ENCODE results near the gene WBP2.
A peak's percentile ranks its signal among the peaks of the same experiment; 100 is the strongest.

Gene WBP2

DNA sequence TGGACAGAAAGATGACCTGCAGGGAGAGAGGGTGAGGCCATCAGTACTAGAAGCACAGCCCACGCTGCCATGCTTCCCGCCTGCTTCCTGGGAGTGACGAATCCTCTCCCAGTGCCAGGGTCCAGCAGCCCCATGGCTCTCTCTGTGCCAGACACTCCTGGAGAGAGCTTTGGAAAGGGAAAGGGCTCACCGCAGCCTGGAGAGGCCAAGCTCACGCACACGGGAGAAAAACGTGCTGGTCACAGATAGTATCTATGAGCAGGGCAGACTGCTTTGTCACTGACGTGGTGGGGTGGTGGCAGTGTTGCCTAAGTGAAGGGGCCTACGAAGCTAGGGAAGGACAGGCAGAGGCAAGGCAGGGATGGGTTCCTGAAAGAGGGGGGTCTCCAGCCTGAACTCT lies 5.4 kb downstream of the WBP2 start:
- peak overlapping the region in 7 of 21 experiments; percentile 0 to 69 (median 48) for H3K27ac ChIP-seq
- H3K4me3 ChIP-seq = no peak overlapping the region

DNA sequence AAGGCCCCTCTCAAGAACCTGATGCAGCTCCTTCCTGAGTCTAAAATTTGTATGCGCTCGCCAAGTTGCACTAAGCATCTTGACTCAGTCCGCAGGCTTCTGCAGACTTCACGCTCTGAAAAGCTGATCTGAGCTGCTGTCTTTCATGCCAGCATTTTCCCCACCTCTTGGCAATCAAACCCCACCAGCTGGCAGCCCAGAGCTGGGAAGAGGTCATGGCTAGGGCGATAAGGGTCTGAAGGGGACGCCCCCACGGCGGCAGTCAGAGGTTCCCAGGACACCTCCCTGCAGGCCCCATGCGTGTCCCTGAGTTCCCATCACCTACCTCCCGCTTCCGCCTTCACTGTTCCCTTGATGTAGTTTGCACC lies 5.9 kb downstream of the WBP2 start:
- Histone ChIP-seq H3K27ac (peak overlapping the region in 17 of 21 experiments; percentile 0 to 69 (median 46)), H3K4me3 (no peak overlapping the region)

DNA sequence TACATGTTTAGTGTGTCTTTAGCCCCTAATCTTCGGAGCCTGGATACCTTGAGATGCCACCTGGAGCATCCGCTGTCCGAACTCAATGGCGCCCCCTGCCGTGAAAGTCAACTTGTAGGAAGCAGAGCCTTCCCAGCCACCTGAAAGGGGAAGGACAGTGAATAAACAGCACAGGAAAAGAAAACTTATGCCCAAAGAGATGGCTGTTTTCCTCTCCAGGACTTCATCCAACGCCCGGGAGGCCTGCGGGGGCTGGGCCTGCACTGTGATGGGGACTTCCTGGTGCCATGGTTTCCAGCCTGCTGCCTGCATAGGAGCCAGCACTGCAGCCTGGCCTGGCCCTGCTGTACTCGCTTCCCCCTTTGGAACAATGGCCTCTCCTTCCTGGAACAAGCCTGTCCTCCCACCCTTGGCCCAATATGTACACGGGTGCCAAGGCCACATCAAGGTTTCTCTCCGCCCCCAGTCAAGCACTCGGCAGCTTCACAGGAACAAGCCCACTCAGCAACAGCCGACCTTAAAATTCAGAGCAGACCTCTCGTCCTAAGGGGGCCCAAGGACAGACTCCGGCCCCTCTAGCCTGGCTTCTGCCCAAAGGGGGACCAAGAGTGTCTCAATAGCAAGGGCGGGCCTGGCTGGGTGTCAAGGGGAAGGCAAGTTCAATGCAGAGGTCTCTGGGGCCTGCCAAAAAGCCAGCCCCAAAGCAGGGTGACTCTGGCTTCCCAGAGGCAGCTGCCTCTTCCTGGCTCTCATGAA lies 6.4 kb downstream of the WBP2 start:
- no peak overlapping the region for H3K4me3 ChIP-seq
- peak overlapping the region in 18 of 21 experiments; percentile 0 to 69 (median 45) for H3K27ac ChIP-seq

DNA sequence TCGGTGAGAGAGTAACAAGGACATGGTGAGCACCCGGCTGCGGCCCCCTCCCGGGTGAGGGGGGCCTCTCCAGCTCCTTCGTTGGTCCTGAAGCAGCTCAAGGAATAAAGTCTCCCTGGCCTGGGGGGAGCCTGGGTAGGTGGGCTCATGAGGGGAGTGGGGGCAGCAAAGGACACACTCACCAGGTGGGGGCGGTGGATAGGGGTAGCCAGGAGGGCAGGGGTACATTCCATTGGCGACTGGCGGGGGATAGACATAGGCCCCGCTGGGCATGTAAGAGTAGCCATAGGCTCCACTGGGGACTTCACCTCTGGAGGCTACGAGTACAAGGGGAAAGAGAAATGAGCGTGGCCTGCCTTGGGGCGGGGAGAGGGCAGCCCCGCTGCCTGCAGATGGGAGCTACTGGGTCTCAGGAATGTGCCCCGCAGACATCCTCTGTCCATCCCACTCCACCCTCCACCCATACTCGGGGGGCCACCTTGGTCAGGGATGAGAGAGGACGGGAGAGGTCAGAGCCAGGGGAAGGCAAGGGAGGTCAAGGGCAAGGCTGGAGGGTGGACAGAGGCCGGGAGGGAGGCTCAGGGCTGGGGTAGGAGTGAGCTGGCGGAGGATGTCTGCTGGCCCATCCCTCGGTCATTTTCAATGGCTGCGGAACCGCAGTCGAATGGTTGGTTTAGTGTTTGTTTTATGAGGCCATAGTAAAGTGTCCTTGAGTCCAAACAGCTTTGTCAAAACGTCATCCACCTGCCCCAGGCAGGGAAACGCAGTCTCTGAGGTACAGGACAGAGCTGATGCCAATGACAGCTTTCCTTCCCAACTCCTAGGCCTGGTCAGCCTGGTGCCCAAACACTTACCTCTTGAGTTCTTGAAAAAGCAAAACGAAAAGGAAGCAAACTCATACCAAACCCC lies 7.3 kb downstream of the WBP2 start:
- Histone ChIP-seq H3K27ac (peak overlapping the region in 14 of 21 experiments; percentile 3 to 71 (median 40)), H3K4me3 (no peak overlapping the region)

DNA sequence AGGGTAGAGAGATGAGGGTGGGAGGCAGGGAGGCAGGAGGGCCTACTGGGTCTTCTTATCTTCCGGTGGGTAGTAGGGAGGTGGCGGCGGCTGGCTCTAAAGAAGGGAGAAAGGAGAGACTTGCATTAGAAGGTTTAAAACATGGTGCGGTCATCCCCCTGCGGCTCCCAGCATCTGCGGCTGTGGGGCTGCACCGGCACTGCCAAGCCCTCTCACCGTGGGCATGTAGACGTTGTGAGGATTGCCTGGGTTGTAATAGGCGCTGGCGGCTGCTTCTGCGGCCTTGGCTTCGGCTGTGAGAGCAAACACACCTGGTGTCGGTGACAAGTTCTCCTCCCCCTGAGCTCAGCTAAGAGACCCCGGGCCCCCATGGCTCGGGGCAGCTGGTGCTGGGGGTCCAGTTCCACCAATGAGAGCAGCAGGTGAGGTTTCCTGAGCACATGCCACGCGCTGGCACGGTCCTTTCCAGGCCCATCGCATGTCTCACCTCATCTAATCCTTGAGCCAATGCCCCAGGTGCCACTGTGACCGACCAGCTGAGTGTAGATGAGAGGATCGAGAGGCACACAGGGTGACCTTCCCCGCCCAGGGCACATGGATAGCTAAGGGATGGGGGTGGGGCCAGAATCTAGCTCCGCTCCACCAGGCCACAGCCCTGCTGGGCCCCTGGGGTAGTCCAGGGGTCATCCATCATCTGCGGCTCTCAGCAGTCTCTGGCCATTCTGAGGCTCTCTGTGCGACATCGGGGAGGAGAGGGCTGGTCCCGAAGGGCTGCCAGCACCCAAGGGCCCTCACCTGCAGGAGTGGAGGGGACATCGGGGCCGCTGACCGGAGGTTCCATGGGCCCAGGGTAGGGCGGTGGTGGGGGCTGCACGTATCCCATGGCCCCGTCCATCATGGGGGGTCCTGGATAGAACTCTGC lies 8.2 kb downstream of the WBP2 start:
- Histone ChIP-seq H3K4me3 (no peak overlapping the region), H3K27ac (peak overlapping the region in 16 of 21 experiments; percentile 5 to 97 (median 88))

DNA sequence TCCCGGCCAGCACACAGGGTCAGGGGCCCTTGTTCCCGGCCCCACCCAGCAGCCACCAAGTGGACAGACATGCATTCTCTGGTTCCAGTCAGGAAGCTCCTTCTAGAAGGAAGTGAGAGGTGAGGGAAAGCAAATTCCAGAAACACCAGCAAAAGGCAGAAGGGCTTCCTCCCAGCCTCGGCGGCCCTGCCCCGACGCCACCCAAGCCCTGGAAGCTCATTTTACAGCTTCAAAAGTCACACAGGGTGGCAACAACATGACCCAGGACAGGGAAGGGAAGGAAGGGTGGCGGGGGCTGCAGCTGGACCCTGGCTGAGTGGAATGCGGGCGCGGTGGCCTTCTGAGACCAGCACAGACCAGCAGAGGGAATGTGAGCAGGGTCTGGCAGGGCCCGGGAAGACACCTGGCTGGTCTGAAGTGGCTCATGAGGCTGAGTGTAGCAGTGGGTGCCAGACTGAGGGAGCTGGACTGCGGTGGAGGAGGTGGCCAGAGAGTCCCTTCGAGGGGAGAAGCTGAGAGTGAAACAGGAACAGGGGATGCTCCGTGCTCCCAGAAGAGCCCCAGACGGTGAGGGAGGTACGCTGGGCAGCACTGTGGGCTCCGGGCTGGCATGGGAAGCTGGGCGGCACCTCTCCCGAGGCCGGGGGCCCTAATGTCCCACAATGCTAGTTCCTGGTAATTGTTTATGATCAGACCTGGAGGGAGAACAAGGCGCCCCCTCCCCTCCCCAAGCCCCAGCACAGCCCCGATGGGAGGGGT lies 9.0 kb downstream of the WBP2 start:
- Histone ChIP-seq H3K4me3 (no peak overlapping the region), H3K27ac (peak overlapping the region in 19 of 21 experiments; percentile 71 to 97 (median 90))

DNA sequence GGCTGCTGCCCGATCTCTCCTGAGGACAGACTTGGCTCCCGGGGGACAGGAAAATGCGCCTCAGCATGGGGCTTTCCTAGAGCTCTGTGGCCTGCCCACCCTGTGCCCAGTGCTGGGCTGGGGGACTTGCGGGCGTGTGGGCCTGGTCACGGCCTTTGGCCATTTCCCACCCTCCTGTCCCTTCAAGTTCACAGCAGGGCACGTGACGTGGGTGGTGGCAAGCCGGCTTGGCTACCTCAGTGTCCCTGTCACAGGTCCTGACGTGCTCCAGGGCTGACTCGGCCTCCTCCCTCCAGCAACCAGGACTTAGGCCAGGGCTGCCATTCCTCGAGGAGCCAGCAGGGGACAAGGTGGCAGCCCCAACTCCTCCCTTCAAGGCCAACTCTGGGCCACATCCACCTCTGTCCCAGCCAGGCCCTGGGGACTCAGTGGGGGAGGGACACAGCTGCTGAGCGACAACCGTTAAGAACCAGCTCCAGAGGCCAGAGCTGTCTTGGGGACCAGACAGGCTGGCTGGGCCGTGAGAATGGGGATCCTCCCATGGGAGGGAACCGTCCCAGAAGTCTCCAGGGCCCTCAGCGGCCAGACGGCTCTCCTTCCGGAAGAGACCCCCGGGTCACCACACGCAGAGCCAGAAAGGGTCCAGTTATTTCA lies 9.9 kb downstream of the WBP2 start:
- Histone ChIP-seq H3K4me3 (peak overlapping the region in 1 of 7 experiments; percentile 42), H3K27ac (peak overlapping the region in 20 of 21 experiments; percentile 71 to 97 (median 90))

DNA sequence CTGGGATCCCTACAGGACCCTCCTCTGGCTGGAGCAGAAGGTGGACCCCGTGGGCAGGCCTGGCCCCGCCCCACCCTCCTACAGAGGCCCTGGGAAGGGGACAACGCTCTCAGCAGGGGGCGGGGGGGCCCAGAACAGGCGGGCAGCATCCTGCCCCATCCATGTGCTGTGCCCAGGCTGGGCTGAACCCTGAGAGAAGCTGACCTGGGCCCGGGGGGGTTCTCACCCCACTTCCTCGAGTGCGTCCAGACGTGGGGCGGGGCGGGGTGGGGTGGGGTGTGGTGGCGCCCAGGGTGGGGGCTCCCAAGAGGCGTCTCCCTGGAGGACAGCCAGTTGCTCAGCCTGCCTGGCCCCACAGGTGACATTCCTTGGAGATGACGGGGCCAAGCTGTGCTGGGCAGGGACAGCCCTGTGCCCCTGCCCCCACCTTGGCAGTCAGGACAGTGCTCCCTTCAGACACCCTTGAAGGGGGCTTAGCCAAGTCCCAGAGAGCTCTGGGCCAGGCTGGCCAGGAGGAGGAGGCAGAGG lies 10.5 kb downstream of the WBP2 start:
- H3K4me3 ChIP-seq = peak overlapping the region; percentile 22 to 46 (median 36)
- H3K27ac ChIP-seq = peak overlapping the region; percentile 16 to 97 (median 89)

DNA sequence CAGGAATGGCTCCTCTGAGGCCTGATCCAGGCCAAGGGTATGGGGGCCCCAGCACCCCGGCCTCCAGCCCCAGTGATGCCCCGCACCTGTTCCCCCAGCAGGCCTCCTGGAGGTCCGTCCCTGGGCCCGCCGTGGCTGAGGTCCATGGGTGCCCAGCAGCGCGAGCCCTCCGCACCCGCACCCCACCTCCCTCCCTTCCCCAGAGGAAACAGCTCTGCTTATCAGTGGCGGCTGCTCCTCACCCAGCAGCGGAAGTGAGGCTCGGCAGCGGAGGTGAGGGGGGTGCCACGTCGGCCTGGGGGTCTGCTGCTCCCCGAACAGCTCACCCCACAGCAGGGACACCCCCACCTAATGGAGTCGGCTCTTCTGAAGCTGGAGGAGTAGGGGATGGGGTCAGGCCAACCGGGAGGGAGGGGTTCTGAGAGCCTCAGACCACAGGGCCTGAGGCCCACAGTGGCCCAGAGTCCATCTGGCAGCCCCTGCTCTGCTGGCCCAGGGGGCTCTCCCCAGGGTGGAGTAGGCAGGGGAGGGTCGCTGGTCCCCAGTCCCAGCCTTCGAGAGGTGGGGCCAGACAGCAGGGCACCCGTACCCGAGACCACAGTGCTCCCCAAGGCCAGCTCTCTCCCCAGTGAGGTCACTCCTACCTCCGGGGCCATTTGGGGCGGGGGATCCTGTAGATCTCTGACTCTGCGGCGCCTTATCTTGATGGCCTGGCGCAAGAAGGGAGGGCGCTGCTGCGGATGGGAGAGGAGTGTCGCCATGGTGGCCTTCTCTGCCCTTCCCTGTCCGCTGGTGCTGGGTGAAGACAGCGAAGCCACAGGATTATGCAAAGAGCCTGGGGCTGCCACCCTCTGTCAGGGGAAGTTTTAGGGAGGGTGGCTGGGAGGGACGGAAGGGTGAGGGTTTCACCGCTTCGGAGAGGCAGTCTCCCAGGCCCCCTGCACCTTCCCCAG lies 11.3 kb downstream of the WBP2 start, which contains the start of gene UNC13D:
UNC13D (minus strand) TSS at position 828 of the 953 bp plus-strand sequence; CDS start at position 761, 67 bp downstream.
- peak within 1 kb of the TSS; percentile 22 to 46 (median 36) for H3K4me3 ChIP-seq
- H3K27ac ChIP-seq = peak within 1 kb of the TSS; percentile 16 to 97 (median 89)

DNA sequence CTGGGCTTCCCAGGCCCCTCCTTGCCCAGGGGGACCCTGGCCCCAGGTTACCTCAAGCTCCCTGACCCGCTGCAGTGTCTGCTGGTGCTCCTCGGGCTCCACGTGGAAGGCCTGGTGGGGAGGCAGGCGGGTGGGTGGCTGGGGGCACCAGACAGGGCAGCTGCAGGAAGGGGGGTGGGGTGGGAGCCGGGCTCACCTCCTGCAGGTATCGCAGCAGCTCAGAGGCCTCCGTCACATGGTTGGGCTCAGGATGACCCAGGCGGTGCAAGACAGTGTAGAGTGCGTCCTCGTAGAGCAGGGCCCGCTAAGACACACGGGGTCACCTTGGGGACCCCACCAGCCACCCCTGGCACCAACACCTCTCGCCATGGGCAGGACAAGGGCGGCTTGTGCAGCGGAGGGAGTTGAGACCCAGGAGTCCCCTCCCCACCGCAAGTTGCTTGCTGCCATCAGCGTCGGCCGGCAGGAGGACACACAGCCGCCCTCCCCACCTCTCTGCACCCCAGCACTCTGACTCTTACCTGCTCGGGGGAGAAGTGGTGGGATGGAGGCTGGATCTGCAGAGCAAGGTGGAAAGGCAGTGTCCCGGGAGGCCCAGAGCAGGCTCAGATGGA lies 12.1 kb downstream of the WBP2 start:
- H3K4me3 ChIP-seq = peak overlapping the region; percentile 22 to 46 (median 36)

DNA sequence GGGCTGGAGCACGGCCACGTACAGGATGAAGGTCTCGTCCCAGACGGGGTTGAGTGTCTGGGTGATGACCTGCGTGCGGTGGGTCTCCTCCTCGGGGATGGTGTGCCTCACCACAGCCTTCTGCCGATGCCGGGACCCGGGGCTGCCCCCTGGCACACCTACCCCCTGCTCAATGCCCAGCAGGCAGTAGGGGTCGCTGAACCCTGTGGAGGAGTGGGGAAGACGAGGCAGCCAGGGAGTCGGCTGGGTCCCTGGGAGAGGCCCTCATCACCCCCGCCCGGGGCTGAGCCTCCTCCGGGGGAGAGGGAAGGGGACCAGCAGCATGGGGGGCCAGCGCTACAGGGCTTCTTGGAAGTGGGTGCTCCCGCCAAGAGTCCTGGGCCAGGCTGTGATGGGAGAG lies 12.7 kb downstream of the WBP2 start:
- Histone ChIP-seq H3K27ac (peak overlapping the region in 14 of 21 experiments; percentile 71 to 96 (median 90)), H3K4me3 (peak overlapping the region in 3 of 7 experiments; percentile 32 to 44 (median 42))

More for the DNA sequence above, 12.1 kb downstream of the WBP2 start:
- H3K27ac ChIP-seq = peak overlapping the region in 20 of 21 experiments; percentile 71 to 97 (median 90)

DNA sequence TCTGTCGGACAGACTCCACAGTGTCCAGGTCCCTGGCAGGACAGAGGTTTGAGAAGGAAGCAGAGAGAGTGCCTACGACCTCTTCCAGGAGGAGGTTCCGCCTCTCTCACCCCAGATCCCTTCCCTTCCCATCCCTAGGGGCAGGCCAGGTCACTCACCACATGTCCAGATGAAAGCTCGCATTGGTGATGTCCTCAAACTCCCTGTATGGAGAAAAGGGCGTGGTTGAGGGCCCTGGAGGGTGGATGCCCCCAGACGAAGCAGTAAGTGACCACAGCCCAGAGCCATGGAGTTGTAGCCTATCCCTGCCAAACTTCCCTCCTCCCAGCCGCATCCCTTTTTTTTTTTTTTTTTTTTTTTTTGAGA lies 14.4 kb downstream of the WBP2 start:
- H3K4me3 ChIP-seq = no peak overlapping the region
- no peak overlapping the region for H3K27ac ChIP-seq

DNA sequence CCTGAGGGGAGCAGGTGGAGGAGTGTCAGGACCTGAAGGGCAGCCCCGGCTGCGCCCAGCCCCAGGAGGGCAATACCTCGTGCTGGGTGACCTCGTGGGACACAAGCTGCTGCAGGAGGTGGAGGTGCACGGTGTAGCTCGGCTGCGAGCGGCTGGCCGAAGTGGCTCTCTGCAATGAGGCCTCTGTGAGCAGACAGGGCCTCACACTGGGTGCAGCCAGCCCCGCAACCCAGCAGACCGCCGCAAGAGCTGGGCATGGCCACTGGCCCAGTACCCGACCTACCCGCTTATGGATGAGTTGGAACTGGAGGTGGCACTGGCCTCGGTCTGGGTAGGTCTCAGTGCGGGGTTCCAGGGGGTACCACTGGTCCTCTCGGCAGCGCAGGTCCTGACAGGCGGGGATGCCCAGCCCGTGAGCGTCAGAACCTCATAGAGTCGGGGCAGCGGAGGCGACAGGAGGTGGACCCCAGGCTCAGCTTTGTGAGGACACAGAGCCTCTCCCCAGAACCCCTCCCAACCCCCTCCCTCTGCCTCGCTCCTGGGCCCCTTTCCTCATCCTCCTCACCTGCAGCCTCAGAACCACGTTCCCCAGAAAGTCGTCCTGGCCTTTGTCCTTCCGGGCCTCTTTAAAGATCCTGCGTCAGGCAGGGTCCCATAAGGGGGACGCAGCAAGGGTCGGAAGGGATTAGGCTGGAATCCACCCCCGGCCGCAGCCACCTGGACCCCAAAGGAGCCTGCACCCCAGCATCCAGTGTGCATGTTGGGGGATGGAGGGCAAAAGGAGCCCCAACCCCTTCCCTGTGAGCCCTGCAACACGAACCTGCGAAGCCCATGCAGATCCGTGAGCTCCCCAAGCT lies 15.0 kb downstream of the WBP2 start:
- no peak overlapping the region for H3K4me3 ChIP-seq
- H3K27ac ChIP-seq = no peak overlapping the region

DNA sequence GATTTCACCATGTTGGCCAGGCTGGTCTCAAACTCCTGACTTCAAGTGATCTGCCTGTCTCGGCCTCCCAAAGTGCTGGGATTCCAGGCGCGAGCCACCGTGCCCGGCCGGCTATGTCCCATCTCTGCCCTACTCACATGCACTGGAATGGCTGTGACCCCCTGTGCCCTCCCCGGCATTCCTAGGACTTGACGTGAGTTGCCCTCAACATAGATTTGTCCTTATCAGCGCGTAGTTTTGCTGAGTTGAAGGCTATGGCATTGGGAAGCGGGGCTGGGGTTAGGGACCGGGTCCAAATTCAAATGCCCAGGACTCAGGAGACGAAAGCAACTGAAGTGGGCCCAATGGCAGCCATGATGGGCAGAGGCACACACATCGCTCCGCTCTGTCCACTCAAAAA lies 16.7 kb downstream of the WBP2 start:
- H3K27ac ChIP-seq = no peak overlapping the region
- no peak overlapping the region for H3K4me3 ChIP-seq

DNA sequence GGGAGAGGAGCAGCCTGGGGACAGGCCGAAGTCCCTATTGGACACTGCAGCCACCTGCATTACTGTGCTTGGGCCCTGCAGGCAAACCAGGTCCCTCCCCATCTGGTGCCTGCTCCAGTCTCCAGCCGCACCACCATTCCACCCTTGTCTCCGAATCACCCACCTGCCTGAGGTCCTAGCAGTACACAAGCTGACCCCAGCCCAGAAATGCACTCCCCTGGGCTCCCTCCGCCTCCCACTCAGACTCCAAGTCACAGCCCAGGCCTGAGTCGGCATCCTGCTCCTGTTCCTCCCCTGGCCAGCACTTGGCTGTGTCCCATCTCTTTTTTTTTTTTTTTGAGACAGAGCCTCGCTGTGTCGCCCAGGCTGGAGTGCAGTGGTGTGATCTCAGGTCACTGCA lies 17.2 kb downstream of the WBP2 start:
- no peak overlapping the region for H3K27ac ChIP-seq

More for the DNA sequence above, 17.2 kb downstream of the WBP2 start:
- H3K4me3 ChIP-seq = no peak overlapping the region
